ENCODE measurements around the gene LDLRAD4.

Gene LDLRAD4

GRCh38 chr18:13218368-13218991 is at the start of gene LDLRAD4:
Gene LDLRAD4, plus strand, starts transcription at chr18:13218760.
- no peak for DNase-seq (ENCODE audit: low read depth)
- no peak for TF ChIP-seq CTCF (conservative IDR thresholded peaks at IDR 0.05; ENCODE audit: low read depth, low read length)
- peak within 1 kb of the TSS; percentile 41 for H3K4me3 ChIP-seq (ENCODE audit: low read depth, low read length)

- no peak for TF ChIP-seq CTCF (conservative IDR thresholded peaks at IDR 0.05; ENCODE audit: low read depth, low read length)
- no peak overlapping the region for H3K4me3 ChIP-seq (ENCODE audit: low read depth, low read length)
- no peak for DNase-seq (ENCODE audit: low read depth)
Observed at GRCh38 chr18:13173578-13174145, 44.9 kb upstream of the LDLRAD4 start.

- TF ChIP-seq CTCF (conservative IDR thresholded peaks at IDR 0.05; ENCODE audit: low read depth, low read length): no peak
- no peak overlapping the region for H3K4me3 ChIP-seq (ENCODE audit: low read depth, low read length)
- no peak for DNase-seq (ENCODE audit: low read depth)
Observed at GRCh38 chr18:13175266-13175665, 43.3 kb upstream of the LDLRAD4 start.

GRCh38 chr18:13175754-13176210 is 42.8 kb upstream of the LDLRAD4 start:
- no peak for DNase-seq (ENCODE audit: low read depth)
- no peak for TF ChIP-seq CTCF (conservative IDR thresholded peaks at IDR 0.05; ENCODE audit: low read depth, low read length)
- no peak overlapping the region for H3K4me3 ChIP-seq (ENCODE audit: low read depth, low read length)

GRCh38 chr18:13176847-13177246 is 41.7 kb upstream of the LDLRAD4 start:
- TF ChIP-seq CTCF (conservative IDR thresholded peaks at IDR 0.05; ENCODE audit: low read depth, low read length): no peak
- no peak overlapping the region for H3K4me3 ChIP-seq (ENCODE audit: low read depth, low read length)
- no peak for DNase-seq (ENCODE audit: low read depth)

GRCh38 chr18:13178197-13178596 is 40.4 kb upstream of the LDLRAD4 start:
- no peak for DNase-seq (ENCODE audit: low read depth)
- TF ChIP-seq CTCF (conservative IDR thresholded peaks at IDR 0.05; ENCODE audit: low read depth, low read length): no peak
- H3K4me3 ChIP-seq (ENCODE audit: low read depth, low read length): no peak overlapping the region

GRCh38 chr18:13178976-13179375 is 39.6 kb upstream of the LDLRAD4 start:
- no peak for TF ChIP-seq CTCF (conservative IDR thresholded peaks at IDR 0.05; ENCODE audit: low read depth, low read length)
- H3K4me3 ChIP-seq (ENCODE audit: low read depth, low read length): no peak overlapping the region
- peak; percentile 14 for DNase-seq (ENCODE audit: low read depth)
